ENCODE results near the gene TIMP2. TPM values are rescaled to one million over a fixed set of nuclear protein-coding genes. Genes with fewer than 3 reads are reported as not detected.

The TIMP2 gene
- total and polyA plus RNA-seq, 2 donors (not counting 3 experiments of a cell fraction or from before 2014, with no cell fraction given): 138 to 318 TPM

- no peaks in the 10 kb centered on the region for H3K27me3 ChIP-seq (ENCODE audit: control insufficient read depth in 2 of 2, insufficient read depth in 2 of 2, low read length in 2 of 2)
- H3K4me1 ChIP-seq (ENCODE audit: control insufficient read depth, extremely low read depth, insufficient read depth, low read length): peaks cover 10% of the 10 kb centered on the region
- CTCF ChIA-PET: no interaction called here
- no peak overlapping the region for H2AFZ ChIP-seq (ENCODE audit: low read depth, low read length)
- POLR2A ChIA-PET: no interaction called here
- no peak overlapping the region for H3K4me3 ChIP-seq (replicated peaks in 1 of 3; ENCODE audit: insufficient read depth in 1 of 3, low read depth in 1 of 3, low read length in 3 of 3)
- dilution Hi-C loops (cut with MboI; ENCODE audit: extremely low pct_ligation_motif_present, low sequenced_read_pairs): no loop called here
- no peaks in the 10 kb centered on the region for H3K9me3 ChIP-seq (replicated peaks; ENCODE audit: control insufficient read depth, insufficient read depth, low read length)
- H3K79me2 ChIP-seq (ENCODE audit: control insufficient read depth, insufficient read depth, low read length): peaks cover 4% of the 10 kb centered on the region
- peaks cover 7 to 41% of the 10 kb centered on the region in 2 experiments for H3K36me3 ChIP-seq (ENCODE audit: control insufficient read depth in 2 of 2, extremely low read depth in 1 of 2, insufficient read depth in 2 of 2, low read length in 2 of 2)
- no peaks in the 10 kb centered on the region for H4K20me1 ChIP-seq (replicated peaks; ENCODE audit: control insufficient read depth, extremely low read depth, insufficient read depth, low read length)
- BruUV-seq (replicated peaks): no TSS peak
- intact Hi-C loops (cut with micrococcal nuclease): no loop called here
- no peaks in the 10 kb centered on the region for H3K9me1 ChIP-seq (replicated peaks; ENCODE audit: control insufficient read depth, extremely low read depth, insufficient read depth, low read length)
- H3K27ac ChIP-seq (ENCODE audit: insufficient read depth, low read depth, low read length): no peak overlapping the region
- no peak for TF ChIP-seq FOS (IDR thresholded peaks at IDR 0.05; ENCODE audit: borderline replicate concordance, insufficient read depth, low read length)
- no peak for TF ChIP-seq MYC (IDR thresholded peaks at IDR 0.05; ENCODE audit: low read depth, low read length)
- TF ChIP-seq GATA2 (IDR thresholded peaks at IDR 0.05; ENCODE audit: insufficient read depth, insufficient read length, low read depth, low read length): no peak
- no peak for TF ChIP-seq JUN (IDR thresholded peaks at IDR 0.05; ENCODE audit: borderline replicate concordance, insufficient read depth, insufficient read length, low read depth)
- TF ChIP-seq, protein P1, sequence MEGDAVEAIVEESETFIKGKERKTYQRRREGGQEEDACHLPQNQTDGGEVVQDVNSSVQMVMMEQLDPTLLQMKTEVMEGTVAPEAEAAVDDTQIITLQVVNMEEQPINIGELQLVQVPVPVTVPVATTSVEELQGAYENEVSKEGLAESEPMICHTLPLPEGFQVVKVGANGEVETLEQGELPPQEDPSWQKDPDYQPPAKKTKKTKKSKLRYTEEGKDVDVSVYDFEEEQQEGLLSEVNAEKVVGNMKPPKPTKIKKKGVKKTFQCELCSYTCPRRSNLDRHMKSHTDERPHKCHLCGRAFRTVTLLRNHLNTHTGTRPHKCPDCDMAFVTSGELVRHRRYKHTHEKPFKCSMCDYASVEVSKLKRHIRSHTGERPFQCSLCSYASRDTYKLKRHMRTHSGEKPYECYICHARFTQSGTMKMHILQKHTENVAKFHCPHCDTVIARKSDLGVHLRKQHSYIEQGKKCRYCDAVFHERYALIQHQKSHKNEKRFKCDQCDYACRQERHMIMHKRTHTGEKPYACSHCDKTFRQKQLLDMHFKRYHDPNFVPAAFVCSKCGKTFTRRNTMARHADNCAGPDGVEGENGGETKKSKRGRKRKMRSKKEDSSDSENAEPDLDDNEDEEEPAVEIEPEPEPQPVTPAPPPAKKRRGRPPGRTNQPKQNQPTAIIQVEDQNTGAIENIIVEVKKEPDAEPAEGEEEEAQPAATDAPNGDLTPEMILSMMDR (IDR thresholded peaks at IDR 0.05; ENCODE audit: extremely low read depth in 1 of 2, insufficient read depth in 1 of 2, low read depth in 1 of 2, low read length in 2 of 2): no peak
- TF ChIP-seq MAX (IDR thresholded peaks at IDR 0.05; ENCODE audit: insufficient read depth, insufficient read length): no peak
- TF ChIP-seq POLR2A (IDR thresholded peaks at IDR 0.05; ENCODE audit: low read depth, low read length): no peak
- TF ChIP-seq EZH2 (IDR thresholded peaks at IDR 0.05; ENCODE audit: borderline replicate concordance, low read depth, low read length, severe bottlenecking): no peak
- no peak for TF ChIP-seq POLR2AphosphoS5 (IDR thresholded peaks at IDR 0.05; ENCODE audit: insufficient read depth, low read depth, low read length)
- DNase-seq (ENCODE audit: low read depth, low spot score) (no peak), FAIRE-seq (no peak)
- no peak overlapping the region for H3K9ac ChIP-seq (replicated peaks; ENCODE audit: extremely low read depth, insufficient read depth, low read length)
- H3K4me2 ChIP-seq (ENCODE audit: insufficient read depth, low read length): no peak overlapping the region
These were observed 100.9 kb downstream of the TIMP2 start for GRCh38 chr17:78824240-78824639.
